Nephron progenitor cell (in vitro differentiated cells): ENCODE data around the gene JAM2.

Source experiments
- DNase-seq: peaks from one replicate; pipeline ENCODE4 v3.0.0; 2021
- H3K27ac Mint-ChIP-seq: 2 replicates; pipeline ENCODE4 v1.8.0; 2021; ENCODE audit warnings: mild to moderate bottlenecking, moderate library complexity, mixed read lengths
- H3K27me3 Mint-ChIP-seq: 2 replicates; pipeline ENCODE4 v1.8.0; 2021; ENCODE audit warnings: mild to moderate bottlenecking, low read depth, mixed read lengths; ENCODE audit not compliant: poor library complexity
- H3K36me3 Mint-ChIP-seq: 2 replicates; pipeline ENCODE4 v1.8.0; 2021; ENCODE audit warnings: low read depth, mixed read lengths
- H3K4me1 Mint-ChIP-seq: 2 replicates; pipeline ENCODE4 v1.8.0; 2021; ENCODE audit warnings: mixed read lengths
- H3K4me3 Mint-ChIP-seq: 2 replicates; pipeline ENCODE4 v1.8.0; 2021; ENCODE audit warnings: mild to moderate bottlenecking, moderate library complexity, mixed read lengths
- H3K9me3 Mint-ChIP-seq: 2 replicates; pipeline ENCODE4 v1.8.0; 2021; ENCODE audit warnings: mild to moderate bottlenecking, moderate library complexity, mixed read lengths
- TF ChIP-seq, protein P1 (sequence below): fragments of 200-600 bp; sonication (generic); IDR thresholded peaks from 2 replicates; pipeline ENCODE4 v1.5.0; 2021; ENCODE audit warnings: antibody characterized with exemption

Gene JAM2

GRCh38 chr21:25744854-25745253, 105.8 kb downstream of the JAM2 start:
- no peaks in the 10 kb centered on the region for H3K9me3 Mint-ChIP-seq
- no peak overlapping the region for H3K4me3 Mint-ChIP-seq
- no peak for DNase-seq
- TF ChIP-seq, protein P1, sequence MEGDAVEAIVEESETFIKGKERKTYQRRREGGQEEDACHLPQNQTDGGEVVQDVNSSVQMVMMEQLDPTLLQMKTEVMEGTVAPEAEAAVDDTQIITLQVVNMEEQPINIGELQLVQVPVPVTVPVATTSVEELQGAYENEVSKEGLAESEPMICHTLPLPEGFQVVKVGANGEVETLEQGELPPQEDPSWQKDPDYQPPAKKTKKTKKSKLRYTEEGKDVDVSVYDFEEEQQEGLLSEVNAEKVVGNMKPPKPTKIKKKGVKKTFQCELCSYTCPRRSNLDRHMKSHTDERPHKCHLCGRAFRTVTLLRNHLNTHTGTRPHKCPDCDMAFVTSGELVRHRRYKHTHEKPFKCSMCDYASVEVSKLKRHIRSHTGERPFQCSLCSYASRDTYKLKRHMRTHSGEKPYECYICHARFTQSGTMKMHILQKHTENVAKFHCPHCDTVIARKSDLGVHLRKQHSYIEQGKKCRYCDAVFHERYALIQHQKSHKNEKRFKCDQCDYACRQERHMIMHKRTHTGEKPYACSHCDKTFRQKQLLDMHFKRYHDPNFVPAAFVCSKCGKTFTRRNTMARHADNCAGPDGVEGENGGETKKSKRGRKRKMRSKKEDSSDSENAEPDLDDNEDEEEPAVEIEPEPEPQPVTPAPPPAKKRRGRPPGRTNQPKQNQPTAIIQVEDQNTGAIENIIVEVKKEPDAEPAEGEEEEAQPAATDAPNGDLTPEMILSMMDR, result no peak
- no peak overlapping the region for H3K27ac Mint-ChIP-seq
- no peaks in the 10 kb centered on the region for H3K27me3 Mint-ChIP-seq
- H3K36me3 Mint-ChIP-seq, result peaks cover 23% of the 10 kb centered on the region
- no peaks in the 10 kb centered on the region for H3K4me1 Mint-ChIP-seq

DNA sequence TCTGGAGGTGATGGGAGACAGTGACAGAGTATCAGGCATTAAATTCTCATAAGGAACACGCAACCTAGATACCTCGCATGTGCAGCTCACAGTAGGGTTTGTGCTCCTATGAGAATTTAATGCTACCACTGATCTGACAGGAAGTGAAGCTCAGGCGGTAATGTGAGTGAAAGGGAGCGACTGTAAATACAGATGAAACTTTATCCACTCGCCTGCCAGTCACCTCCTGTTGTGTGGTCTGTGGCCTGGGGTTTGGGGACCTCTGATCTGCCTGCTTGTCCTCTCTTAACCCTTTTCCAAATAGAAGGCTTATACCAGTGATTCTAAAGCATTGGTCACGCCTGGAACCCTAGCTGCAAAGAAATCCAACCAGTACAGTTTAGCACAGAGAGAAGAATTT, 111.0 kb downstream of the JAM2 start:
- H3K27ac Mint-ChIP-seq, result peak overlapping the region; percentile 88
- peaks cover 29% of the 10 kb centered on the region for H3K36me3 Mint-ChIP-seq
- H3K27me3 Mint-ChIP-seq, result no peaks in the 10 kb centered on the region
- TF ChIP-seq, protein P1, result no peak
- H3K4me3 Mint-ChIP-seq, result no peak overlapping the region
- H3K9me3 Mint-ChIP-seq, result no peaks in the 10 kb centered on the region
- DNase-seq, result peak; percentile 5
- peaks cover 9% of the 10 kb centered on the region for H3K4me1 Mint-ChIP-seq

DNA sequence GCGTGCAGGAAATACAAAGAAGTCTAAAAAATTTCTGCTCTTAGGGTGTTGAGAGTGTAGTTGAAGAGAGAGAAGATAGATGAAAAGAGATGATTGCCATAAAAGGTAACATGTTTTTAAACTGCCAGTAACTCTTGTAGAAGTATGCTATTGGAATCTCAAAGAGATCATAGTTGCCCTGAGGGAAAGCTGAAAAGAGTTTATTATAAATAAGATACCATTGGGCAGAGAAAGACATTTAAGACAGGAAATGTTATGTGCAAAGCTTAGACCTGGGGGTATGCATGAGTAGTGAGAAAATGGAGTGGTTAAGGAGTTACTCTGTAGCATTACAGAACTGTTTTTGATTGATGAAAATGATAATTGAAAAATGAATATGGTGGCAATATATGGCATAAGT, 113.4 kb downstream of the JAM2 start:
- TF ChIP-seq, protein P1, result no peak
- Mint-ChIP-seq H3K4me3 (no peak overlapping the region), H3K9me3 (no peaks in the 10 kb centered on the region), H3K27me3 (no peaks in the 10 kb centered on the region), H3K4me1 (peaks cover 9% of the 10 kb centered on the region), H3K27ac (no peak overlapping the region), H3K36me3 (peaks cover 28% of the 10 kb centered on the region)
- DNase-seq, result no peak

DNA sequence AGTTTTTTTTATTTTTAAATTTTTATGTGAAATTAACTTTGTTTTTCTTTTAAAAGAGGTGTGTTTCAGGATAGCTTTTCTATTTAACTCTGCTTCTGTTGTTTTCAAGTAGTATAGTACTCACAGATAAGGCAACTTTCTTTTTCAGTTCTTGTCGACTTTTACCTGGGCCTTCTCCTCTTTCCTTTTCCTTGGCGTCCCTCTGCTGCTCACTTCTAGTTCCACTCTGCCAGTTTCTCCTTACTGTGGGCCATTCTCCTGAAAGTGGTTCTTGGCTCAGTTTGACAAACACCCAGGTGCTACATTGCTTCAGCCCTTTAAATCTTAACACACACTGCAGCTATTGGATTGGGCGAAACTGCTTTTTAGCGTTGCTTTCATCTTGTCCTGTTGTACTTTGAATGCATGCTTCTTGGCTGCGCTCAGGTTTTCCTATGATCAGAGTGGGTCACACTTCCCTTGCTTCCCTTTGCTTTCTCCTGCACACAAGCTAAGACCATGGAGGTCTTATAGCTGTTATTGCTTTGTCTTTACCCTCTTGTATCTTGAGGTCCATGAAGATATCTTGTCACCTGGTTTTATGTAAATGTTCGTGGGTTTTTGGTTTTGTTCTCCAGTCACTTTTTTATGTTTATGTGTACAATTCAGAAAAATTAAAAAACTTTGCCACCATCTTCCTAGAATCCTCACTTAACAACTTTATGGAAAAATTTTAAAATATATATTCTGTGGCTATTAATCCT, 117.3 kb downstream of the JAM2 start:
- Mint-ChIP-seq H3K27me3 (no peaks in the 10 kb centered on the region), H3K27ac (peak overlapping the region; percentile 17), H3K36me3 (peaks cover 42% of the 10 kb centered on the region), H3K4me1 (no peaks in the 10 kb centered on the region), H3K4me3 (no peak overlapping the region), H3K9me3 (no peaks in the 10 kb centered on the region)
- DNase-seq, result no peak
- TF ChIP-seq, protein P1, result no peak

GRCh38 chr21:25757531-25757930, 118.5 kb downstream of the JAM2 start:
- TF ChIP-seq, protein P1, result no peak
- Mint-ChIP-seq H3K9me3 (no peaks in the 10 kb centered on the region), H3K4me3 (no peak overlapping the region), H3K27me3 (no peaks in the 10 kb centered on the region), H3K27ac (no peak overlapping the region), H3K4me1 (no peaks in the 10 kb centered on the region), H3K36me3 (peaks cover 37% of the 10 kb centered on the region)
- DNase-seq, result no peak

- Mint-ChIP-seq H3K27ac (no peak overlapping the region), H3K9me3 (no peaks in the 10 kb centered on the region), H3K4me1 (no peaks in the 10 kb centered on the region), H3K36me3 (peaks cover 40% of the 10 kb centered on the region), H3K27me3 (no peaks in the 10 kb centered on the region), H3K4me3 (no peak overlapping the region)
- no peak for DNase-seq
- TF ChIP-seq, protein P1, result no peak
Measured at GRCh38 chr21:25759573-25759972, 120.5 kb downstream of the JAM2 start.
